K562 (cell line): ENCODE measurements around the gene KAZN. TPM values are rescaled to one million over a fixed set of nuclear protein-coding genes. Genes with fewer than 3 reads are reported as not detected.

Source experiments
- ATAC-seq: fragments of 200-7000 bp; cut with Tn5 transposase; 3 replicates; pipeline ENCODE4 v1.9.1; 2020; ENCODE audit warnings: moderate library complexity
- BruUV-seq: library from RNA; stranded (reverse); fragments of 400-500 nt; replicated peaks from 2 replicates; lab custom pipeline; 2021; lab: Mats Ljungman, UMichigan
- CTCF ChIA-PET: fragments of 300-600 bp; formaldehyde crosslinking; extraction: SDS; loops from one replicate; lab custom pipeline; 2021; ENCODE audit warnings: low intra/inter-chr PET ratio; lab: Yijun Ruan, JAX
- POLR2A ChIA-PET: fragments of 300-600, 350-650 bp; sonication (Branson Sonifier 250); formaldehyde crosslinking; extraction: SDS; loops from one replicate; lab custom pipeline; 2021; ENCODE audit warnings: antibody characterized with exemption, inconsistent platforms; lab: Yijun Ruan, JAX
- DNase-seq, 4 experiments: peaks; one replicate each; pipeline versions ENCODE4 v3.0.0 to v3.0.0-alpha.2; 2011 to 2018; ENCODE audit warnings: low spot score in 3 of 4, mixed read lengths in 3 of 4; ENCODE audit errors: extremely low read depth in 1 of 4
- FAIRE-seq: peaks from 2 replicates; lab custom pipeline; 2011; peaks lifted over from hg19 to GRCh38; lab: Jason Lieb, UNC
- H2AFZ ChIP-seq: 2 replicates; pipeline ENCODE4 v1.6.0; 2011; ENCODE audit warnings: low read depth, low read length, control low read depth, inconsistent platforms
- H3K27ac ChIP-seq: fragments of 200-600 bp; 3 replicates; pipeline ENCODE4 v1.8.0; 2011; ENCODE audit warnings: low read depth, mild to moderate bottlenecking, control low read depth, inconsistent platforms, low read length, moderate library complexity, mixed read lengths; ENCODE audit errors: extremely low read depth
- H3K27me3 ChIP-seq, 2 experiments: fragments of 300-600 bp in 1 of 2; 2 replicates in 1 of 2; 3 replicates in 1 of 2; pipeline versions ENCODE4 v1.6.0 to v1.8.0; 2011; ENCODE audit warnings: inconsistent platforms in 2 of 2, low read length in 2 of 2, mild to moderate bottlenecking in 1 of 2, mixed read lengths in 1 of 2, moderate library complexity in 1 of 2; ENCODE audit not compliant: control insufficient read depth in 2 of 2, insufficient read depth in 2 of 2
- H3K36me3 ChIP-seq: fragments of 300-600 bp; 3 replicates; pipeline ENCODE4 v1.8.0; 2011; ENCODE audit warnings: mild to moderate bottlenecking, low read length, inconsistent platforms; ENCODE audit not compliant: control insufficient read depth, insufficient read depth
- H3K4me1 ChIP-seq, 2 experiments: fragments of 200-600 bp in 1 of 2; replicated peaks in 1 of 2; 2 replicates in 1 of 2; 3 replicates in 1 of 2; pipeline versions ENCODE4 v1.5.1 to v1.8.0; 2011; ENCODE audit warnings: inconsistent platforms in 2 of 2, low read length in 2 of 2, mild to moderate bottlenecking in 1 of 2, mixed read lengths in 1 of 2, moderate library complexity in 1 of 2; ENCODE audit not compliant: control insufficient read depth in 2 of 2, insufficient read depth in 2 of 2
- H3K4me2 ChIP-seq: 2 replicates; pipeline ENCODE4 v1.6.1; 2011; ENCODE audit warnings: low read length, control low read depth, inconsistent platforms, mixed read lengths; ENCODE audit not compliant: insufficient read depth
- H3K4me3 ChIP-seq: fragments of 200-600 bp; sonication (generic), shearing (Covaris generic); 2 replicates; pipeline ENCODE4 v1.5.1; 2016; ENCODE audit warnings: control low read depth, inconsistent platforms
- H3K79me2 ChIP-seq: fragments of 200-600 bp; 3 replicates; pipeline ENCODE4 v1.8.0; 2011; ENCODE audit warnings: low read length, inconsistent platforms; ENCODE audit not compliant: control insufficient read depth, insufficient read depth
- H3K9ac ChIP-seq, 2 experiments: 2 replicates each; pipeline versions ENCODE4 v1.6.0 to v1.6.1; 2011; ENCODE audit warnings: low read depth in 2 of 2, low read length in 2 of 2, control low read depth in 1 of 2, inconsistent platforms in 1 of 2, mild to moderate bottlenecking in 1 of 2, mixed read lengths in 1 of 2; ENCODE audit not compliant: insufficient read depth in 1 of 2
- H3K9me1 ChIP-seq: one replicate; pipeline ENCODE4 v1.6.0; 2011; ENCODE audit warnings: inconsistent platforms, mild to moderate bottlenecking, low read length, moderate library complexity; ENCODE audit not compliant: control insufficient read depth, insufficient read depth
- H3K9me3 ChIP-seq: replicated peaks from 2 replicates; pipeline ENCODE4 v1.5.1; 2011; ENCODE audit warnings: low read depth, low read length, inconsistent platforms; ENCODE audit not compliant: control insufficient read depth, insufficient read depth
- H4K20me1 ChIP-seq: replicated peaks from 2 replicates; pipeline ENCODE4 v1.6.1; 2011; ENCODE audit warnings: low read length, inconsistent platforms, mixed read lengths; ENCODE audit not compliant: control insufficient read depth, insufficient read depth
- DLX4 ChIP-seq: fragments of 250-450 bp; sonication (Bioruptor Pico); IDR thresholded peaks from 2 replicates; pipeline ENCODE4 v1.6.1; 2021; ENCODE audit warnings: mild to moderate bottlenecking
- HDAC6 ChIP-seq: IDR thresholded peaks from 2 replicates; pipeline ENCODE4 v1.6.1; 2012; ENCODE audit warnings: low read depth, mild to moderate bottlenecking, control low read depth, inconsistent platforms, low read length, moderate library complexity
- NRF1 ChIP-seq, 2 experiments: fragments of 450-650 bp; IDR thresholded peaks in 1 of 2; conservative IDR thresholded peaks in 1 of 2; 2 replicates each; pipeline ENCODE4 v1.6.1; 2014; ENCODE audit warnings: mild to moderate bottlenecking in 2 of 2
- RBM15 ChIP-seq: fragments of 200-400 bp; formaldehyde crosslinking; IDR thresholded peaks from 2 replicates; pipeline ENCODE4 v1.6.1; 2018; ENCODE audit warnings: mild to moderate bottlenecking, low read length, moderate library complexity; ENCODE audit not compliant: insufficient read depth
- SMARCA5 ChIP-seq: fragments of 450-650 bp; IDR thresholded peaks from 2 replicates; pipeline ENCODE4 v1.6.1; 2016
- TCF15 ChIP-seq: fragments of 250-450 bp; sonication (Bioruptor Pico); IDR thresholded peaks from 2 replicates; pipeline ENCODE4 v1.8.0; 2022; ENCODE audit warnings: moderate library complexity, mild to moderate bottlenecking, inconsistent platforms
- WGBS: fragments of 100-300 bp; shearing (Covaris generic); methylation state at CpG from one replicate; pipeline ENCODE4 v1.1.6; 2016; ENCODE audit warnings: low coverage, mixed read lengths; ENCODE audit not compliant: insufficient coverage; ENCODE audit errors: missing lambda C conversion rate; 5-methylcytosine and 5-hydroxymethylcytosine counted together
- in situ Hi-C: fragments of 300-500 bp; cut with MboI; formaldehyde crosslinking; loops from 4 replicates; pipeline ENCODE4 v1.15.0; 2018; ENCODE audit warnings: inconsistent platforms, mixed read lengths
- intact Hi-C: fragments of 100-400 bp; cut with micrococcal nuclease; formaldehyde crosslinking; loops from 2 replicates; pipeline ENCODE4 v1.14.2; 2022
- polyA plus RNA-seq, 8 experiments: library from polyadenylated mRNA; depleted of rRNA in 4 of 8; stranded (reverse) in 5 of 8; unstranded in 3 of 8; fragments of >200 nt; fragmentation: Nextera tagmentation in 2 of 8; fragmentation: Illumina TruSeq in 1 of 8; extraction: Ambion mirVana in 2 of 8; extraction: Trizol in 1 of 8; gene quantifications; 2 replicates each; pipeline versions ENCODE4 v1.2.1 to v1.2.3, GENCODE V29; 2011 to 2014; ENCODE audit warnings: inconsistent platforms in 1 of 8, missing spikeins in 1 of 8
- total RNA-seq, 7 experiments: library from RNA; depleted of rRNA in 6 of 7; stranded (reverse); fragments of >200 nt in 6 of 7; fragmentation: Illumina TruSeq in 2 of 7; extraction: Trizol in 2 of 7; gene quantifications; 2 replicates each; pipeline versions ENCODE4 v1.2.1 to v1.2.3, GENCODE V29; 2011 to 2021; ENCODE audit warnings: low replicate concordance in 1 of 7
- TF ChIP-seq, protein P1 (sequence below): sonication (generic); formaldehyde crosslinking; IDR thresholded peaks from 2 replicates; pipeline ENCODE4 v1.8.0; 2022; ENCODE audit warnings: missing genetic modification reagents, mild to moderate bottlenecking, moderate library complexity, borderline replicate concordance
- TF ChIP-seq, protein P2 (sequence below): fragments of 450-650 bp; IDR thresholded peaks from 2 replicates; pipeline ENCODE4 v1.6.1; 2014; ENCODE audit warnings: low read depth, mild to moderate bottlenecking, moderate library complexity, borderline replicate concordance
- TF ChIP-seq, protein P3 (sequence below): sonication (generic); IDR thresholded peaks from 2 replicates; pipeline ENCODE4 v1.6.1; 2016

The KAZN gene
- total and polyA plus RNA-seq, 9 of the 15 experiments (the other 6 are each of a cell fraction or from before 2014, with no cell fraction given) = 2.1 to 21.6 (median 5.4) TPM

DNA sequence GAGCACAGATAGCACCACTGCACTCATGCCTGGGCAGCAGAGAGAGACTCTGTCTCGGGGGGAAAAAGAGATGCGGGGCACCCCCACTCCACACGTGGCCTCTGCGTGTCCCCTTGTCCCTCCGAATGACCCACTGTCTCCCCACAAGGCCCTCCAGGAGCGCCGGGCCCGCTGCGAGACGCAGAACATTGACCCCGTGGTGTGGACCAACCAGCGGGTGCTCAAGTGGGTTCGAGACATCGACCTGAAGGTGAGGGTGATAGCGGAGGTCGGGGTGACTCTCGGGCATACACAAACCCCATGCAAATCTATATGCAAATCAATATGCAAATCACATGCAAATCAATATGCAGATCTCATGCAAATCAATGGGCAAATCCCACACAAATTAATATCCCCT is 504.7 kb downstream of the KAZN start:
- TF ChIP-seq, protein P1, sequence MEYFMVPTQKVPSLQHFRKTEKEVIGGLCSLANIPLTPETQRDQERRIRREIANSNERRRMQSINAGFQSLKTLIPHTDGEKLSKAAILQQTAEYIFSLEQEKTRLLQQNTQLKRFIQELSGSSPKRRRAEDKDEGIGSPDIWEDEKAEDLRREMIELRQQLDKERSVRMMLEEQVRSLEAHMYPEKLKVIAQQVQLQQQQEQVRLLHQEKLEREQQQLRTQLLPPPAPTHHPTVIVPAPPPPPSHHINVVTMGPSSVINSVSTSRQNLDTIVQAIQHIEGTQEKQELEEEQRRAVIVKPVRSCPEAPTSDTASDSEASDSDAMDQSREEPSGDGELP = no peak
- TF ChIP-seq DLX4 (CRISPR knock-in tag) (no peak), TCF15 (no peak), RBM15 (no peak), SMARCA5 (no peak), HDAC6 (no peak), NRF1 (conservative IDR thresholded peaks at IDR 0.05 in 1 of 2, IDR thresholded peaks at IDR 0.05 in 1 of 2) (no peak)
- TF ChIP-seq, protein P2, sequence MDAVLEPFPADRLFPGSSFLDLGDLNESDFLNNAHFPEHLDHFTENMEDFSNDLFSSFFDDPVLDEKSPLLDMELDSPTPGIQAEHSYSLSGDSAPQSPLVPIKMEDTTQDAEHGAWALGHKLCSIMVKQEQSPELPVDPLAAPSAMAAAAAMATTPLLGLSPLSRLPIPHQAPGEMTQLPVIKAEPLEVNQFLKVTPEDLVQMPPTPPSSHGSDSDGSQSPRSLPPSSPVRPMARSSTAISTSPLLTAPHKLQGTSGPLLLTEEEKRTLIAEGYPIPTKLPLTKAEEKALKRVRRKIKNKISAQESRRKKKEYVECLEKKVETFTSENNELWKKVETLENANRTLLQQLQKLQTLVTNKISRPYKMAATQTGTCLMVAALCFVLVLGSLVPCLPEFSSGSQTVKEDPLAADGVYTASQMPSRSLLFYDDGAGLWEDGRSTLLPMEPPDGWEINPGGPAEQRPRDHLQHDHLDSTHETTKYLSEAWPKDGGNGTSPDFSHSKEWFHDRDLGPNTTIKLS = no peak
- TF ChIP-seq, protein P3, sequence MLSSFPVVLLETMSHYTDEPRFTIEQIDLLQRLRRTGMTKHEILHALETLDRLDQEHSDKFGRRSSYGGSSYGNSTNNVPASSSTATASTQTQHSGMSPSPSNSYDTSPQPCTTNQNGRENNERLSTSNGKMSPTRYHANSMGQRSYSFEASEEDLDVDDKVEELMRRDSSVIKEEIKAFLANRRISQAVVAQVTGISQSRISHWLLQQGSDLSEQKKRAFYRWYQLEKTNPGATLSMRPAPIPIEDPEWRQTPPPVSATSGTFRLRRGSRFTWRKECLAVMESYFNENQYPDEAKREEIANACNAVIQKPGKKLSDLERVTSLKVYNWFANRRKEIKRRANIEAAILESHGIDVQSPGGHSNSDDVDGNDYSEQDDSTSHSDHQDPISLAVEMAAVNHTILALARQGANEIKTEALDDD = no peak
- no peak for ATAC-seq
- H2AFZ ChIP-seq = no peak overlapping the region
- no peak overlapping the region for H3K9ac ChIP-seq
- no peak overlapping the region for H3K4me3 ChIP-seq
- no TSS peak for BruUV-seq
- no peak overlapping the region for H3K27ac ChIP-seq
- intact Hi-C loops (loop anchor here (5.0 to 10.0 kb wide), 2 partner anchors 358 to 1136 kb away; no protein-coding TSS in a partner anchor), in situ Hi-C loops (no loop called here)
- no peaks in the 10 kb centered on the region for H3K9me1 ChIP-seq
- CTCF ChIA-PET = no interaction called here
- peaks cover 3 to 44% of the 10 kb centered on the region in 2 experiments; a peak in 3 of 5 replicates for H3K27me3 ChIP-seq
- 19% methylated on average over 17 of the region's 17 CpGs for WGBS
- peaks cover 0 to 2% of the 10 kb centered on the region in 2 experiments; a peak in 1 of 5 replicates for H3K4me1 ChIP-seq
- no peak for DNase-seq
- FAIRE-seq = no peak
- H3K9me3 ChIP-seq = no peaks in the 10 kb centered on the region
- no peak overlapping the region for H3K4me2 ChIP-seq
- no peaks in the 10 kb centered on the region for H3K79me2 ChIP-seq
- POLR2A ChIA-PET = no interaction called here
- no peaks in the 10 kb centered on the region for H3K36me3 ChIP-seq
- H4K20me1 ChIP-seq = peaks cover 15% of the 10 kb centered on the region
